Activated naive CD4-positive, alpha-beta T cell treated with Interleukin-2 at 50 U/mL for 16 hours (primary cell): Measurements from ENCODE around the gene ACAP1.
"Not testable (repeated sequence)": the region's sequence is repeated elsewhere in the genome, so short reads cannot be mapped to it uniquely, and the experiment has no call there.

Experiments
- DNase-seq: peaks from one replicate; pipeline ENCODE4 v3.0.0-alpha.2; 2020

Gene ACAP1

GRCh38 chr17:7329997-7330637 lies 6.2 kb upstream of the ACAP1 start:
- peak; percentile 82 for DNase-seq

DNA sequence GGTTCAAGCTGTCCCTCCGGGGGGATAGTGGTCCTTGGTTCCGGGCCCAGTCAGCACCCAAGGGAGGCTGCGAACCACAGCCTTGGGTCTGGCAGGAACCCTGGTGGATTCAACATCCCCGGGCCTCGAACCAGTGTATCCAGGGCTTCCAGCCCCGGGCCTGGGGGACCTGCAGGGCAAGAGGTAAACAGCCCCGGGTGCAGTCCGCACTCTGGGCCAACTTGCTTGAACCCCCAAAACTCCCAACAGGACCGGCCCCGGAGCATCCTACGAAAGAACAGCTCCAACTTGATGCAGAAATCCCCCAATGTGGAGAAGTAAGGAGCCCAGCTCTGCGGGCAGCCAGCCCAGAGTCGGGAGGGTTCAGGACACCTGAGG lies 5.7 kb upstream of the ACAP1 start:
- DNase-seq: no peak

DNA sequence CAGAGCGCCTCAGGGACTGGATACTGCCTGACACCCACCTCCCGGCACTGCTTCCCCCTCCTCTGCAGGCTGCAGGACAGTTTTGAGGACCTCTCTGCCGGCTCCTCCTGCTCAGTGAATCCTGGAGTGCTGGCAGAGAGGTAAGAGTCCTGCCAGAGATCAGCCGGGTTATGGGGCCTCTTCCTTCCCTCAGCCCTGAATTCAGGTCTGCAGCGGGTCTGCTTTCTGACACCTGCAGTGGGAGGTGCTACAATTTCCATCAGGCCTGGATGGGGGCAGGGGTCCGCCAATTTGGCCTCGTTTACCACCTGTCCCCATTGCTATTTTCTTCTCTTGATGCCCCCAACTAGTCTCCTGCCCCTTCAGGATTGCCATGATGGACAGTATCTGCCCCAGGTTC lies 4.2 kb upstream of the ACAP1 start:
- no peak for DNase-seq

GRCh38 chr17:7332600-7333069 lies 3.7 kb upstream of the ACAP1 start:
- DNase-seq: not testable (repeated sequence)

DNA sequence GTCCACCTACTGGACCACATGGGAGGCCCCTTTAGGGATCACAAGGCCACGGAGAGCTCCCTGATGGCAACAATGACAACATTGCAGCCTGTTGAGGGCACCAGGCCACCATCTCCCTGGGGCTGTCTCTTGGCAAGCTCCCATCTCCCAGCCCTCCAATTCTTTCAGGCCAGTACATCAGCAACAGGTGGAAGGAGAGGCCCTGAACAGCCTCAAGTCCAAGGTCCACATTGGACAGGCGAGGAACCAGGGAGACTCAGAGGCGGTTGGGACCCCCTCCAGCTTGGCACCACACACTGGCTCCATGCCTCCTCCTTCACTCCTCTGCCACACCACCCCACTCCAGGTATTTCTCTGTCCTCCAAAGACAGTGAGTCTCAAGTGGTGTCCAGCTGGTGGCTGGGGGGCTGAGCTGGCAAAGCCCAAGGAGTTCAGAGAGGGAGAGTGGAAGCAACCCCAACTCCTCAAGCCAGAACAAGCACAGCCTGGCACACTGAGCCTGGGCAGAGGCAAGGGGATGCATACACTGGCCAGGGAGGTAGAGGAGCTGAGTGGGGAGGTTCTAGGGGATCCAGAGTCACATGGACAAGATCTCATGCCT lies 1.3 kb upstream of the ACAP1 start:
- DNase-seq: no peak

DNA sequence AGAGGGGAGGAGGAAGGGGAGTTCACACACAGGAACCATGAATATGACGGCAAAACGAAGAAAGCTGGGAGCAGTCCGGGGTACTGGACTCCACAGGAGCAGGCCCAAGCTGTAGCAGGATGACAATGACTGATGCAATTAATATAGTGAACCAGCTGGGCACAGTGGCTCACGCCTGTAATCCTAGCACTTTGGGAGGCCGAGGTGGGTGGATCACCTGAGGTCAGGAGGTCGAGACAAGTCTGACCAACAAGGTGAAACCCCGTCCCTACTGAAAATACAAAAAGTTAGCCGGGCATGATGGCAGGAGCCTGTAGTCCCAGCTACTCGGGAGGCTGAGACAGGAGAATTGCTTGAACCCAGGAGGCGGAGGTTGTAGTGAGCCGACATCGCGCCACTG lies 564 bp upstream of the ACAP1 start:
- DNase-seq: not testable (repeated sequence)

DNA sequence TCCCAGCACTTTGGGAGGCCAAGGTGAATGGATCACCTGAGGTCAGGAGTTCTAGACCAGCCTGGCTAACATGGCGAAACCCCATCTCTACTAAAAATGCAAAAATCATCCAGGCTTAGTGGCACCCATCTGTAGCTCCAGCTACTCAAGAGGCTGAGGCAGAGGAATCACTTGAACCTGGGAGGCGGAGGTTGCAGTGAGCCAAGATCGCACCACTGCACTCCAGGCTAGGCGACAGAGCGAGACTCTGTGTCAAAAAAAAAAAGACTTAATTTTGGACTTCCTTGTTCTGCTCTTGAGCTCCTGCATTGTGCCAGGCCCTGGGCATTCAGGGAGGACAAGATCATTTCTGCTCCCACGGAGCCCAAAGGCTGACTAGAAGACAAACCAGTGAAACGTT lies 1.3 kb downstream of the ACAP1 start:
- not testable (repeated sequence) for DNase-seq

- DNase-seq: no peak
Observed at GRCh38 chr17:7340179-7340578, 3.9 kb downstream of the ACAP1 start.

DNA sequence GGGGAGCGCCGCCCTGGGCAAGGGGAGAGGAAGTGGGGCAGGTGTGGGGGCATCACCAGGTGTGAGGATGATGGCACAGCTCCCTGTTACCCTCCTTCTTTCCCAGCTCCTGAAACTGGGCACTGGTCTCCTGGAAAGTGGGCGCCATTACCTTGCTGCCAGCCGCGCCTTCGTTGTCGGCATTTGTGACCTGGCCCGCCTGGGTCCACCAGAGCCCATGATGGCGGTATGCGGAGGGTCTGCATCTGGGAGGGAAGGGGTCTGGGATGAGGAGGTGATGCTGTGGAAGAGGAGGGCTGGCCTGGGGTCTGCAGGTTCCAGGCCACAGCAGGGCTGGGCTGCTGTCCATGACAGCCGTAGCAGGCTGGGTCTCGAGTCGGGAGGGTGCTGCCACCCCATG lies 5.5 kb downstream of the ACAP1 start:
- DNase-seq: no peak

DNA sequence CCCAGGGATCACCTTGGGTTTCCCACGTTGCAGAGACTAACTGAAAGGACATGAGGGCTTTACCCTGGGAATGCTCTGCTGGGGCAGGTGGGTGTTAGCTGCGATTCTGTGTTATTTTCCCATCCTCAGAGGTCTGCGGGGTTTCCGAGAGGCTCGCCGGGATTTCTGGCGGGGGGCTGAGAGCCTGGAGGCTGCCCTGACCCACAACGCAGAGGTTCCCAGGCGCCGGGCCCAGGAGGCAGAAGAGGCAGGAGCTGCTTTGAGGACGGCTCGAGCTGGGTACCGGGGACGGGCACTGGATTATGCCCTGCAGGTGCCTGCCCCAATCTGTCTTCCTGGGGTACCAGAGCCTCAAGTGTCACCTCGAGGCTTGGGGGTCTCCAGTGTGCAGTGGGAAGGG lies 6.9 kb downstream of the ACAP1 start:
- DNase-seq: no peak

DNA sequence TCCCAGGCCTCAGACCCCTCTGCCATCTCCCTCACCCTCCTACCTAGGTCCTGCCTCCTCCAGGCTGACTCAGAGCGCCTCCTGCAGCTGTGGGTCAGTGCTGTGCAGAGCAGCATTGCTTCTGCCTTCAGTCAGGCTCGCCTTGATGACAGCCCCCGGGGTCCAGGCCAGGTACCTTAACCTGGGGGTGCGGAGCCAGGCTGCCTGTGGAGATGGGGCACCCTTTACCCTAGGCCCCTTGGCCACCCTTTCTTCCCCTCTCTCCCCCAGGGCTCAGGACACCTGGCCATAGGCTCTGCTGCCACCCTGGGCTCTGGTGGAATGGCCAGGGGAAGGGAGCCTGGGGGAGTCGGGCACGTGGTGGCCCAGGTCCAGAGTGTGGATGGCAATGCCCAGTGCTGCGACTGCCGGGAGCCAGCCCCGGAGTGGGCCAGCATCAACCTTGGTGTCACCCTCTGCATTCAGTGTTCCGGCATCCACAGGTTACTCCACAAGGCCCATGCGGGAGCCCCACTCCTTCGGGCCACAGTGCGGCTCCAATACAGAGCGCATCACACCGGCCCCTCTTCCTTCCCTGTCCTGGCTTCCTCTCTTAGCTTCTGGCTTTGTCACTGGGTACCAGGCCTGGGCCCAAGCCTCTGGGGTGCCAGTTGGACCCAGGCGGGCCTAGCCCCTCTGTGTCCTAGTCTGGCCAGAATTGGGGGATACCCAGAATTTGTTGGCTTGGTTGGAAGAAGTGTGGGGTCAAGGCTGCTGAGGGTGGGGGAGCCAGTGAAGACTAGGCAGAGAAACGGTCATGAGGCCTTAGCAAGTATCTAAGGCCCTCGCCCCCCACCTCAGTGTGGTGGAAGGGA lies 10.7 kb downstream of the ACAP1 start:
- DNase-seq: no peak

GRCh38 chr17:7347630-7348477 lies 11.5 kb downstream of the ACAP1 start:
- DNase-seq: no peak

GRCh38 chr17:7348478-7349242 lies 12.3 kb downstream of the ACAP1 start:
- DNase-seq: no peak

DNA sequence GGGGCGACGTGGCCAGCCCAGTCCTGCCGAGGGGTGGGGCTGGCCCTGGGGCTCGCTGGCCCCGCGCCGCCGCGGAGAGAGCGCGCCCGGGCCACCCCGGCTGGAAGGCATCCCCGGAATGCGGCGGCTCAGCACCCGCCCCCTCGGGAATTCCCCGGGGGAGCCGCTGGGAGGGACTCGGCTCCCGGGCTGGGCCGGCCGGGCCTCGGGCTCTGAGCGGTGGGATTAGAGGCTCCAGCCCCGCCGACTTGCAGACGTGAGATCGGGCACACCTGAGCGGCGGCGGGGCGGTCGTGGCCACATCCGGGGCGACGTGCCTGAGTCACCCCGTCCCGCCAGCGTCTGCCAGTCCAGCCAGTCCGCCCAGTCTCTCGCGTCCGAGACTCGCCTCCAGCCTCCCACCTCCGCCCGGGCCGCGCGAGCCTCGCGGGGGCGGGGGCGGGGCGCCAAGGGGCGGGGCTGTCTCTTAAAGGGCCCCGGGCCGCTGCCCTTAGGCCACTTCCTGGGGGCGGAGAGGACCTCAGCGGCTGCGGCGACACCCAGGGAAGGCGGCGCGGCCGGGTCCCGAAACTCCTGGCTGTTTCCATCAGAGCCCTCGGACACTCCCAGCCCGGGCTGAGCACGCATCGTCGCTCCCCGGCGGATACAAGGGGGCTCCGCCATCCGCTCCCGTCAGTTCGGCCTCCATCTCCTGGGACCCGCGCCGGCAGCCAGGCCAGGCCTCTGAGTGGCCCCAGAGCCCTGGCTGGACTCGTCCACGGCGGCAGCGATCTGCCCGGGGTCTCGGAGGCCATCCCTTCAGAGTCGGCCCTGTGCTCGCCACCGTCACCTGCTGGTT lies 15.6 kb downstream of the ACAP1 start, which contains the start of gene KCTD11:
Gene KCTD11 (plus strand): TSS at position 498 of the 838 bp plus-strand sequence.
- DNase-seq: peak; percentile 72

DNA sequence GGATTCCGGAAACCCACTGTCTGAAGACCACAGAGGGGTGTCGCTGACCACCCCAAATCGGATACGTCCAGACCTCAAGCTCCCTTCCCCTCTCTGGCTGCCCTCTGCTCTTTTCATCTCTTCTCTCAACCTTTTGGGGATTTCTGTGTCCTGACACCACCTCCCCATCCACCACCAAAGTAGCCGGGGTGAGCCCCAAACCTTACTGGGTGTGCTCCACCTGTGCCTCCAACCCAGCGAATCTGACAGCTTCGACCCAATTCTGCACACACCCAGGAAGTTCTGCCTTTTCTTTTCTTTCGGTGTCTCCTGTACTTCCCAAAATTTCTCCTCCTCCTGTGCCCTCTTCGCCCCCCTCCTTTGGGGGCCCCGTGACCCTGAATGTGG lies 16.2 kb downstream of the ACAP1 start:
- no peak for DNase-seq

DNA sequence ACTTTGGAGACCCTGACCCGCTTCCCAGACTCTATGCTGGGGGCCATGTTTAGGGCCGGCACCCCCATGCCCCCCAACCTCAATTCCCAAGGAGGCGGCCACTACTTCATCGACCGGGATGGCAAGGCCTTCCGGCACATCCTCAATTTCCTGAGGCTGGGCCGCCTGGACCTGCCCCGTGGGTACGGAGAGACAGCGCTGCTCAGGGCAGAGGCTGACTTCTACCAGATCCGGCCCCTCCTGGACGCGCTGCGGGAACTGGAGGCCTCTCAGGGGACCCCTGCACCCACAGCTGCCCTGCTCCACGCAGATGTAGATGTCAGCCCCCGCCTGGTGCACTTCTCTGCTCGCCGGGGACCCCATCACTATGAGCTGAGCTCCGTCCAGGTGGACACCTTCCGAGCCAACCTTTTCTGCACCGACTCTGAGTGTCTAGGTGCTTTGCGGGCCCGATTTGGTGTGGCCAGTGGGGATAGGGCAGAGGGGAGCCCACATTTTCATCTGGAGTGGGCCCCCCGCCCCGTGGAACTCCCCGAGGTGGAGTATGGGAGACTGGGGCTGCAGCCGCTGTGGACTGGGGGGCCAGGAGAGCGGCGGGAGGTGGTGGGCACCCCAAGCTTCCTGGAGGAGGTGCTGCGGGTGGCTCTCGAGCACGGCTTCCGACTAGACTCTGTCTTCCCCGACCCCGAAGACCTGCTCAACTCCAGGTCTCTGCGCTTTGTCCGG lies 16.7 kb downstream of the ACAP1 start:
- no peak for DNase-seq

DNA sequence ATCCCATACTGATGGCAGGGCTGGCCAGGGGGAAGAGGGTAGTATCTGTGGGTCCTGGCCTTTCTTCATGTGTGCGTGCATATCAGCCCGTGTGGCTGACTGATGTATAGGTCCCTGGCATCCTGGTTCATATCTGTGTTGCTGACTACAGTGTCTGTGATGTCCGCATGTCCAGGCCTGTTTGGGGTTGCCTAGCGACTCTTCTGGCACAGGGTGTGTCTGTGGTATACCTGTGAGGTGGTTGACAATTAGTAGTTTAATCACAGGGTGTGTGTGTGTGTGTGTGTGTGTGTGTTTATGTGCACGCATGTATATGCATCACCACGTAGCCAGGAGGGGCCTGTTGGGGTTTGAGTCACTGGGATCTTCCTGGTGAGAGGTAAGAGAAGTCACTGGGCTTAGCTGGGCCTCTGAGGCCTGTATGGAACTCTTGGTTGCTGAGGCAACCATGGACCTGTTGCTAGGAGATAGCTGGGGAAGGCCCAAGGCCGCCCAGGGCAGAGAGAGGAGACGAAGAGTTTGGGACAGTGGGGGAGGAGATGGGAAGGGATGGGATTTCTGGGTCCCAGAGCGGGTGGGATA lies 18.0 kb downstream of the ACAP1 start:
- DNase-seq: peak; percentile 33

GRCh38 chr17:7355053-7355452 lies 18.7 kb downstream of the ACAP1 start, which contains the start of gene TMEM95:
Gene TMEM95 (plus strand): TSS chr17:7355156. CDS start chr17:7355205, 49 bp downstream.
- no peak for DNase-seq

GRCh38 chr17:7355573-7355972 lies 19.2 kb downstream of the ACAP1 start:
- no peak for DNase-seq

DNA sequence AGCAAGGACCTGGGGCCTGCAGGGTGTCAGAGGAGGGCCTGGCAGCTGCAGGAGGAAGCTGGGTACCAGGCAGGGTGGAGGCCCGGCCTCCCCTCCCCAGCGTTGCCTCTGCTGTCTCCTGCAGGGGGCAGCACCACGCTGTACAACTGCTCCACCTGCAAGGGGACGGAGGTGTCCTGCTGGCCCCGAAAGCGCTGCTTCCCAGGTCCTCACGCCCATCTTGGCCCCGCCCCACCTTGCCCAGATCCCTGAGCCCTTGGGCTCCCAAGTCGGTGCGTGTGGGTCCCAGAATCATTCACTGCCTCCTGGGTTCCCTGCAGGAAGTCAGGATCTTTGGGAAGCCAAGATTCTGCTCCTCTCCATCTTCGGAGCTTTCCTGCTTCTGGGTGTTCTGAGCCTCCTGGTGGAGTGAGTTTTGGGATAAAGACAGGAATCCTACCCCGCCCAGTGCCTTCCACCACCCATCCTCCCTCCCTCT lies 19.8 kb downstream of the ACAP1 start:
- peak; percentile 86 for DNase-seq
